Brain microvascular endothelial cell (primary cell): ENCODE measurements around the gene ZNRF1.
A peak's percentile ranks its signal among the peaks of the same experiment; 100 is the strongest.

Experiments
- DNase-seq: peaks from one replicate; pipeline ENCODE4 v3.0.0-alpha.2; 2020
- H3K27ac ChIP-seq: fragments of 250-450 bp; sonication (Bioruptor Pico); 2 replicates; pipeline ENCODE4 v1.5.1; 2020; ENCODE audit warnings: mild to moderate bottlenecking, moderate library complexity
- H3K27me3 ChIP-seq: fragments of 250-450 bp; sonication (Bioruptor Pico); replicated peaks from 2 replicates; pipeline ENCODE4 v1.5.1; 2020; ENCODE audit warnings: mild to moderate bottlenecking
- H3K36me3 ChIP-seq: fragments of 250-450 bp; sonication (Bioruptor Pico); replicated peaks from 2 replicates; pipeline ENCODE4 v1.5.1; 2020; ENCODE audit warnings: mild to moderate bottlenecking
- H3K4me3 ChIP-seq: 2 replicates; pipeline ENCODE4 v1.5.1; 2011; ENCODE audit warnings: low read depth, mild to moderate bottlenecking, control low read depth, low read length, moderate library complexity
- CTCF ChIP-seq: IDR thresholded peaks from 2 replicates; pipeline ENCODE4 v1.5.1; 2011; ENCODE audit warnings: low read depth, mild to moderate bottlenecking, moderate library complexity, low read length, control low read depth, inconsistent platforms; ENCODE audit errors: missing control alignments
- in situ Hi-C: cut with HindIII; loops from 2 replicates; pipeline ENCODE4 v1.10.0; 2017; ENCODE audit warnings: low sequenced_read_pairs, low pct_ligation_motif_present

The ZNRF1 gene

GRCh38 chr16:74998481-74999218 lies at the start of gene ZNRF1:
Gene ZNRF1 (plus strand): TSS chr16:74999024. CDS start chr16:74999672, 648 bp downstream.
- TF ChIP-seq CTCF = peak; percentile 86
- Histone ChIP-seq H3K27me3 (no peaks in the 10 kb centered on the region), H3K36me3 (no peaks in the 10 kb centered on the region), H3K4me3 (peak within 1 kb of the TSS; percentile 59), H3K27ac (peak within 1 kb of the TSS; percentile 53)
- in situ Hi-C loops = no loop called here
- peak; percentile 53 for DNase-seq

GRCh38 chr16:74949309-74949708 lies 49.5 kb upstream of the ZNRF1 start:
- H3K4me3 ChIP-seq = no peak overlapping the region
- no peak for DNase-seq
- no peak for TF ChIP-seq CTCF
- H3K36me3 ChIP-seq = peaks cover 13% of the 10 kb centered on the region
- in situ Hi-C loops = no loop called here
- no peaks in the 10 kb centered on the region for H3K27me3 ChIP-seq
- no peak overlapping the region for H3K27ac ChIP-seq

GRCh38 chr16:74950511-74950910 lies 48.3 kb upstream of the ZNRF1 start:
- Histone ChIP-seq H3K27me3 (no peaks in the 10 kb centered on the region), H3K36me3 (peaks cover 12% of the 10 kb centered on the region), H3K27ac (no peak overlapping the region), H3K4me3 (no peak overlapping the region)
- in situ Hi-C loops = no loop called here
- no peak for DNase-seq
- no peak for TF ChIP-seq CTCF

GRCh38 chr16:74951206-74951605 lies 47.6 kb upstream of the ZNRF1 start:
- in situ Hi-C loops = no loop called here
- TF ChIP-seq CTCF = no peak
- Histone ChIP-seq H3K27me3 (no peaks in the 10 kb centered on the region), H3K4me3 (no peak overlapping the region), H3K36me3 (peaks cover 15% of the 10 kb centered on the region), H3K27ac (no peak overlapping the region)
- no peak for DNase-seq

- no peak for TF ChIP-seq CTCF
- in situ Hi-C loops = no loop called here
- Histone ChIP-seq H3K27ac (no peak overlapping the region), H3K4me3 (no peak overlapping the region), H3K27me3 (no peaks in the 10 kb centered on the region), H3K36me3 (peaks cover 15% of the 10 kb centered on the region)
- DNase-seq = no peak
Observed at GRCh38 chr16:74951681-74952080, 47.1 kb upstream of the ZNRF1 start.

- Histone ChIP-seq H3K27ac (no peak overlapping the region), H3K36me3 (peaks cover 8% of the 10 kb centered on the region), H3K27me3 (no peaks in the 10 kb centered on the region), H3K4me3 (no peak overlapping the region)
- TF ChIP-seq CTCF = no peak
- in situ Hi-C loops = no loop called here
- no peak for DNase-seq
Observed at GRCh38 chr16:74954763-74955162, 44.1 kb upstream of the ZNRF1 start.
